KMS-11 (cell line): ENCODE results near the gene FAF1.

ENCODE experiments used
- H2AFZ ChIP-seq: fragments of 200-600 bp; sonication (generic); 2 replicates; pipeline ENCODE4 v1.6.1; 2016; ENCODE audit warnings: antibody characterized with exemption, mixed run types, low read depth
- H3K27ac ChIP-seq: fragments of 200-600 bp; sonication (generic); 2 replicates; pipeline ENCODE4 v1.6.1; 2016; ENCODE audit warnings: mild to moderate bottlenecking, mixed run types
- H3K27me3 ChIP-seq: fragments of 200-600 bp; sonication (generic); 2 replicates; pipeline ENCODE4 v1.6.1; 2017; ENCODE audit warnings: mild to moderate bottlenecking, low read depth, mixed run types, moderate library complexity; ENCODE audit not compliant: insufficient read depth
- H3K36me3 ChIP-seq: fragments of 200-600 bp; sonication (generic); 2 replicates; pipeline ENCODE4 v1.6.1; 2017; ENCODE audit warnings: mild to moderate bottlenecking, mixed run types; ENCODE audit not compliant: insufficient read depth
- H3K4me1 ChIP-seq: fragments of 200-600 bp; sonication (generic); 2 replicates; pipeline ENCODE4 v1.6.1; 2016; ENCODE audit warnings: mild to moderate bottlenecking, low read depth, mixed run types; ENCODE audit not compliant: poor library complexity, severe bottlenecking
- H3K4me2 ChIP-seq: fragments of 200-600 bp; sonication (generic); 2 replicates; pipeline ENCODE4 v1.7.0; 2016; ENCODE audit warnings: mild to moderate bottlenecking, mixed run types
- H3K4me3 ChIP-seq: fragments of 200-600 bp; sonication (generic); IDR thresholded peaks from 2 replicates; pipeline ENCODE4 v1.6.1; 2017; ENCODE audit warnings: low read depth, low read length, mixed read lengths; ENCODE audit not compliant: insufficient read depth
- H3K79me2 ChIP-seq: fragments of 200-600 bp; sonication (generic); 2 replicates; pipeline ENCODE4 v1.6.1; 2016; ENCODE audit warnings: low read depth, mixed run types; ENCODE audit not compliant: insufficient read depth
- H3K9ac ChIP-seq: fragments of 200-600 bp; sonication (generic); 2 replicates; pipeline ENCODE4 v1.6.1; 2016; ENCODE audit warnings: mild to moderate bottlenecking, mixed run types
- H4K20me1 ChIP-seq: fragments of 200-600 bp; sonication (generic); 2 replicates; pipeline ENCODE4 v1.6.1; 2016; ENCODE audit warnings: mild to moderate bottlenecking, mixed run types; ENCODE audit not compliant: insufficient read depth
- TF ChIP-seq, protein P1 (sequence below): fragments of 200-600 bp; sonication (generic); conservative IDR thresholded peaks from 2 replicates; pipeline ENCODE4 v1.6.1; 2017; ENCODE audit warnings: low read depth, mild to moderate bottlenecking, antibody characterized with exemption, low read length, moderate library complexity, mixed read lengths

The FAF1 gene

DNA sequence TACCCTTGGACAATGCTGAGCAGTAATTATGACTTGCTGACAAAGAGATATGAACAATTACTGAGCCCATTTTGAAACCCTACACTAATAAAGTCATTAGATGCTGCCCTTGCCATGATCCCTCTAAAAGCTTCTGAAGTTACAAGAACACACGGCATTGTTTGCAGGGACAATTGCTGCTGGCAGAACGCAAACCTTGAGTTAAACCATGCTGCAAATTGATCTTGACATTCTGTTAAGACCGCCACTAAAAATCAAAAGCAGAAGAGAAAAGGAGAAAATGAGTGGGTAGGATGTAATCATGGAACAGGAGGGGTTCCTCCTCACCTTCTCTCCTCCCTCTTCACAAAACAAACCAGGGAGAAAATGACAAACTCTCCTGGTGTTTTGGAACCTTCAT is 400.6 kb downstream of the FAF1 start:
- Histone ChIP-seq H3K4me3 (no peak overlapping the region), H2AFZ (no peak overlapping the region), H3K9ac (no peak overlapping the region), H4K20me1 (no peaks in the 10 kb centered on the region), H3K79me2 (no peaks in the 10 kb centered on the region), H3K36me3 (no peaks in the 10 kb centered on the region), H3K4me2 (no peak overlapping the region), H3K27me3 (no peaks in the 10 kb centered on the region), H3K4me1 (no peaks in the 10 kb centered on the region), H3K27ac (no peak overlapping the region)
- TF ChIP-seq, protein P1, sequence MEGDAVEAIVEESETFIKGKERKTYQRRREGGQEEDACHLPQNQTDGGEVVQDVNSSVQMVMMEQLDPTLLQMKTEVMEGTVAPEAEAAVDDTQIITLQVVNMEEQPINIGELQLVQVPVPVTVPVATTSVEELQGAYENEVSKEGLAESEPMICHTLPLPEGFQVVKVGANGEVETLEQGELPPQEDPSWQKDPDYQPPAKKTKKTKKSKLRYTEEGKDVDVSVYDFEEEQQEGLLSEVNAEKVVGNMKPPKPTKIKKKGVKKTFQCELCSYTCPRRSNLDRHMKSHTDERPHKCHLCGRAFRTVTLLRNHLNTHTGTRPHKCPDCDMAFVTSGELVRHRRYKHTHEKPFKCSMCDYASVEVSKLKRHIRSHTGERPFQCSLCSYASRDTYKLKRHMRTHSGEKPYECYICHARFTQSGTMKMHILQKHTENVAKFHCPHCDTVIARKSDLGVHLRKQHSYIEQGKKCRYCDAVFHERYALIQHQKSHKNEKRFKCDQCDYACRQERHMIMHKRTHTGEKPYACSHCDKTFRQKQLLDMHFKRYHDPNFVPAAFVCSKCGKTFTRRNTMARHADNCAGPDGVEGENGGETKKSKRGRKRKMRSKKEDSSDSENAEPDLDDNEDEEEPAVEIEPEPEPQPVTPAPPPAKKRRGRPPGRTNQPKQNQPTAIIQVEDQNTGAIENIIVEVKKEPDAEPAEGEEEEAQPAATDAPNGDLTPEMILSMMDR: no peak

DNA sequence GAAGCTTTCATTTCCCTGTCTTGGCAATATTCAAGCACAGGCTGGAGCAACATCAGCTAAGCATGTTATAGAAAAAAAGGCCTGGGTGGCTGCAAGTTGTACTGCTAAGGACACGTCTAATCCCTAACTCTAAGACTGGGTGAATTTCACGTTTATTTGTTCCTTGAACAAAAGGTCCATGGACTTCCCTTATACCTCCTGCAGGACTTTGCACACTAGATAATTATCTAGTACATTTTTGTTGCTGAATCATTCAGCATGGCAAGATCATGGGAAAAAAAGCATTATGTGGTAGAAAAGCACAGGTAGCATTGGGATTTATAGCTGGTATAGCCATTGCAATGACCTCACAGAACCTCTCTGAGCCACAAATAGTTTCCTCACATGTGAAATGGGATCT is 406.1 kb downstream of the FAF1 start:
- Histone ChIP-seq H3K4me3 (no peak overlapping the region), H3K27me3 (no peaks in the 10 kb centered on the region), H4K20me1 (no peaks in the 10 kb centered on the region), H3K9ac (no peak overlapping the region), H3K79me2 (no peaks in the 10 kb centered on the region), H2AFZ (no peak overlapping the region), H3K4me1 (no peaks in the 10 kb centered on the region), H3K27ac (no peak overlapping the region), H3K4me2 (no peak overlapping the region), H3K36me3 (no peaks in the 10 kb centered on the region)
- TF ChIP-seq, protein P1: no peak

DNA sequence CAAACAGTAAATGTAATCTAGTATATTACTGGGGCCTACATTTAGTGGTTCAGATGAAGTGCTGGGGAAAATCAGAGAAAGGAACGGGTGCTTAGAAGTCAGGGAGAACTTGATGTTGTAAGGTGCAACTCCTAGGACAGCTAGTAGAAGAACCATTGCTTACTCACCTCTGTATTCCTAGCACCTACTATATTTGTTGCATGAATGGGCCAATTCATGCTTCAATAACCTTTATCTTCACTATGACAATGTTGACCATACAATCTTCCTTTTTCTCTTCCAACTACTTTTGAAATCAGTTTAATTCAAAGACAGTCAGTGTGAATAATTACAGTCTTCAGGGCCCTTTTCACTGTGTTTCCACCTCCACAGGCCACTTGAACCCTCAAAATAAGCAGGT is 411.8 kb downstream of the FAF1 start:
- no peaks in the 10 kb centered on the region for H4K20me1 ChIP-seq
- no peak overlapping the region for H3K4me2 ChIP-seq
- TF ChIP-seq, protein P1: no peak

DNA sequence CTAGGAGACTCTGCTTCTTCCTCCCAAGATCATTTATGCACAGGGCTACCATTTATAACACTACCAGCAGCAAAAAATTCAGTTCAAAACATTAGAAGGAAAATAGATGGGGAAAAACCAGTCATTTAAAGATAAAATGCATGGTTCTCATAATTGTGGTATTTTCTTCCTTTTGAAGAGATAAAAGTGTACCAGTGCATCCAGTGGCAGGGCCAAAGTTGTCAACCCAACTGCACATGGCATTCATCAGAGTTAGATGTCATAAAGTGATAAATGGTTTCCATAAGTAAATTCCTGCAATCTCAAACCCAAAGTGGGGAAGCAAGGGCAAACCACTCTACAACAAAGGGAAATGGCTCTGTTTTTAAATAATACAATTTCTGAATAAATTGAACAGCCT is 417.7 kb downstream of the FAF1 start:
- no peak overlapping the region for H2AFZ ChIP-seq
- H3K4me3 ChIP-seq: no peak overlapping the region
- H3K4me1 ChIP-seq: no peaks in the 10 kb centered on the region
- TF ChIP-seq, protein P1: no peak
- no peaks in the 10 kb centered on the region for H3K27me3 ChIP-seq
- H3K27ac ChIP-seq: no peak overlapping the region
- no peaks in the 10 kb centered on the region for H3K79me2 ChIP-seq
- H3K4me2 ChIP-seq: no peak overlapping the region
- no peaks in the 10 kb centered on the region for H3K36me3 ChIP-seq
- H3K9ac ChIP-seq: no peak overlapping the region
- H4K20me1 ChIP-seq: no peaks in the 10 kb centered on the region

More for the DNA sequence above, 411.8 kb downstream of the FAF1 start:
- no peaks in the 10 kb centered on the region for H3K36me3 ChIP-seq
- no peaks in the 10 kb centered on the region for H3K27me3 ChIP-seq
- no peaks in the 10 kb centered on the region for H3K4me1 ChIP-seq
- no peak overlapping the region for H3K27ac ChIP-seq
- no peak overlapping the region for H3K9ac ChIP-seq
- no peaks in the 10 kb centered on the region for H3K79me2 ChIP-seq
- H2AFZ ChIP-seq: no peak overlapping the region
- no peak overlapping the region for H3K4me3 ChIP-seq
